ENCODE results near the gene SRD5A3.

SRD5A3 gene

DNA sequence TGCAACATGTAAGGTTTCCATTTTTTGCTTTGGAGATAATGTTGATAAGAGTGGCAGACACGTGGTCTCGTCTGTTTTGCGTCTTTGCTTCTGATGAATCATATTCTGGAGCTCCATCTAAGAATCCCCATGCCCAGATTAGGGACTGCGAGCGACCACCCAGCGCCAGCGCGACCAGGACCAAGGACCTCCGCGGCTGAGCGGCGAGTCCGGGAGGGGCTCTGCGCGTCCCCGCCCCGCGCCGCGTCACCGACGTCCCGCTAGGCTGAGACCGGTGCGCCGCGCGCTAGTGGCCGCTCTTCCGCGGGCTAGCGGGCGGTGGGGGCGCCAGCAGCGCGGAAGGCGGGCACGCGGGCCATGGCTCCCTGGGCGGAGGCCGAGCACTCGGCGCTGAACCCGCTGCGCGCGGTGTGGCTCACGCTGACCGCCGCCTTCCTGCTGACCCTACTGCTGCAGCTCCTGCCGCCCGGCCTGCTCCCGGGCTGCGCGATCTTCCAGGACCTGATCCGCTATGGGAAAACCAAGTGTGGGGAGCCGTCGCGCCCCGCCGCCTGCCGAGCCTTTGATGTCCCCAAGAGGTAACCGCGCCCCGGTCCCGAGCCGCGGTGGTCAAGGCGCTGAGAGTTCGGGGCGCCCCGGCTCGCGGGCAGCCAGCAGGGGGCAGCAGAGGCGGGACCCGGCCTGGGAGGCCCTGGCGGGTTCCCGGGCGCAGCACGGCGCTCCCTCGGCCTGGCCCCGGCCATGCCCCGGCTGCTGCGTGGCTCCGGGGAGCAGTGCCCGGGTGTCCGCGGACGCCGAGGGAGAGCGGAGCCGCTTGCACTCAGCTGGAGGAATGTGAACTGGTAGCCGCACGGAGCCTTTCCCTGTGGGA, at the start of gene SRD5A3:
Gene SRD5A3, plus strand, starts transcription at position 263 of the 871 bp plus-strand sequence. Its CDS starts 95 bp downstream, at position 358.
- DNase-seq: peak; percentile 48

- no peak for DNase-seq
Observed at GRCh38 chr4:55297346-55297745, 48.7 kb upstream of the SRD5A3 start.

GRCh38 chr4:55303760-55304165, 42.3 kb upstream of the SRD5A3 start:
- DNase-seq: no peak

DNA sequence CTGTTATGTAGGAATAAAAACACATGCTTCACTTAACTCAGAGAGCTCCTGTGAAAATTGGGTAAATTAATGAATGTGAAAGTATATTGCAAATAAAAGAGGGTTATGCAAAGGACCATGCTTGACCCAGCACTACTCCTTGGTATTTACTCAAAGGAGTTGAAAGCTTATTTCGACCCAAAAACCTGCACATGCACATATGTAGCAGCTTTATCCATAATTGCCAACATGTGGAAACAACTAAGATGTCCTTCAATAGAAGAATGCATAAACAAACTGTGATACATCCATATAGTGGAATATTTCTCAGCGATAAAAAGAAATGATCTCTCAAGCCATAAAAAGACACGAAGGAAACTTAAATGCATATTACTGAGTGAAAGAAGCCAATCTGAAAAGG, 41.7 kb upstream of the SRD5A3 start:
- no peak for DNase-seq

GRCh38 chr4:55308071-55308470, 38.0 kb upstream of the SRD5A3 start:
- DNase-seq: no peak

DNA sequence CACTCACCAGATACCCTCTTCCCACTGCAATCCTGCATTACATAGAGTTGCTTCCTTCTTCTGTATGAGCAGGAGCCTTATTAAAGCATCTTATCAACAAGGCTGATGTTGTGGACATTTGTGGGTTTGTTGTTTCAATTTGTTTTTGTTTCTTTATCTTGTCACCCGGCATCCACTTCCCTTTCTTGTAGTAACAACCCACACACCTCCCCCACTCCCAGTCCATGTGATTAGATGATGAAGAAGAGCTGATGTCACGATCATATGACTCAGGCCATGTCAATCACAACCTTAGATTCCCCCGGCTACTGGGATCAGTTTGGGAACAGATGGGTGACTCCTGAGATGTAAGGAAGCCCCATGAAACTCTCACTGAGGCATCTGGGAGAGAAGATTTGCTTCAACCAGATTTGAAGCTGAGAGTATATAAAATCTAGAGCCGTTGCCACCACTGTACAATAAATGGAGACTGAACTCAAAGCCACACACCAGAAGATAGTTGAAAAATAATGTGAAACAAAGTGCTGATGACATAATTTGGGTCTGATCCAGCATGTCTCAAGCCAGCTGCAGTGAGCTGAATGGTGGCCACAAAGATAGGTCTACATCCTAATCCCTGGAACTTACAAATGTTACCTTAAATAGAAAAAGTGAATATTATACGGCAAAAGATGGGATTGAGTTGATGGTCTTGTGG, 34.1 kb upstream of the SRD5A3 start:
- DNase-seq: no peak

- DNase-seq: no peak
Observed at GRCh38 chr4:55312489-55313101, 33.4 kb upstream of the SRD5A3 start.

- no peak for DNase-seq
Observed at GRCh38 chr4:55314141-55314820, 31.8 kb upstream of the SRD5A3 start.

GRCh38 chr4:55318175-55319129, 27.6 kb upstream of the SRD5A3 start:
- no peak for DNase-seq

DNA sequence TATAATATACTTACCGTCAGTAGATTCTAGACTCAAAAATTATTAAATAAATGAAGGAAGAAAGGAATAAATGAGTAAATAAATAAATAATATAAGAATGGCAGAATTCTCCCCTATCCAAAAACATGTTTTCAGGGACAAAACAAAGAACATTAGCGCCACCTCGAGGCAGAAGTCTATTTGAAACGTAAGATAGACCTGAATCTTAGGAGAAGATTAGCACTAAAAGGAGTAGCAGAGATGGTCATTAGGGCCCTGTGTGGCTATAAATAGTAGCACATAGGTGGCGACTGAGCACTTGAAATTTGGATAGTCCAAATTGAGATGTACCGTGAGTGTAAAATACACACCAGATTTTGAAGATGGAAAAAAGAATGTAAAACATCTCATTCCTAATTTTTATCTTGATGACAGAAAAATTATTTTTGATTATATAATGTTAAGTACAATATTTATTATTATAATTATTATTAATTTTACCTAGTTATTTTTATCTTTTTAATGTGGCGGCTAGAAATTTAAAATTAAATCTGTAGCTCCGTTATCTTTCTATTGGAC, 24.3 kb upstream of the SRD5A3 start:
- no peak for DNase-seq

- no peak for DNase-seq
Observed at GRCh38 chr4:55323375-55323774, 22.7 kb upstream of the SRD5A3 start.

GRCh38 chr4:55326629-55327028, 19.4 kb upstream of the SRD5A3 start:
- no peak for DNase-seq

GRCh38 chr4:55329012-55329411, 17.0 kb upstream of the SRD5A3 start:
- DNase-seq: no peak

GRCh38 chr4:55330241-55330640, 15.8 kb upstream of the SRD5A3 start:
- DNase-seq: no peak

- no peak for DNase-seq
Observed at GRCh38 chr4:55336138-55337034, 9.7 kb upstream of the SRD5A3 start.

GRCh38 chr4:55337944-55338343, 8.1 kb upstream of the SRD5A3 start:
- no peak for DNase-seq

DNA sequence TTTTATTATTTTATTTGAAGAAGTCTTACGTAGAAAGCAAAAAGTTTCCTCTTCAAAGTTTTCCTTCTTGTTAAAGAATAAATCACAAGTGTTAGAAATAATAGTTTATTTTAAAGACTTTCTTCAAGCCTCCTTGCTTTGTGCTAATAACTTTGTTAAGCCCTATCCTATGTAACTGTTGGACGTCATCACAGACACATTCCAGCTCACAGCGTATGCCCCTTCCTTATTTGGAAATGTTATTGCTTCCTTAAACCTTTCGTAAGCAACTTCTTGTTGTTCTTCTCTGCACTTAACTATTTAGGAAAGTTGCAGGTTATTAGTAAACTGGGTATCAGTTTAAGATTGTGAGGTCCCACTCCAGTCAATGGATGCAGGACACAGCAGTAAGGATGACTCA, 7.6 kb upstream of the SRD5A3 start:
- no peak for DNase-seq

DNA sequence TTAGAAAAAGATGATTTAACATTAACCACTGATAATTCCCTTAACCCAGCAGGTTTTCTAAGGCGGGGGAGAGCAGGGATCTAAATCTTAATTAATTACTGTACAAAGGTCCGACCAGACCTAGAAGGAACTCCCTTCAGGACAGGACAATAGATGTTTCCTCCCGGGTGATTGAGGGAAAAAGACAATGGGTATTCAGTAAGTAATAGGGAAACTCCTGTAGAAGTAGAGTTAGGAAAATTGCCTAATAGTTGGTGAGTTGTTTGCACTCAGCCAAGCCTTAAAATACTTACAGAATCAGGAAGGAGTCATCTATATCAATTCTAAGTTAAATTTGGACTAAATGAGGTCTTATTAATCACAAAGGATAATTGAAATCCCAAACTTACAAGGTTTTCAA, 5.8 kb upstream of the SRD5A3 start:
- DNase-seq: no peak

- DNase-seq: no peak
Observed at GRCh38 chr4:55343887-55344286, 2.2 kb upstream of the SRD5A3 start.

GRCh38 chr4:55345054-55345453, 988 bp upstream of the SRD5A3 start:
- no peak for DNase-seq

DNA sequence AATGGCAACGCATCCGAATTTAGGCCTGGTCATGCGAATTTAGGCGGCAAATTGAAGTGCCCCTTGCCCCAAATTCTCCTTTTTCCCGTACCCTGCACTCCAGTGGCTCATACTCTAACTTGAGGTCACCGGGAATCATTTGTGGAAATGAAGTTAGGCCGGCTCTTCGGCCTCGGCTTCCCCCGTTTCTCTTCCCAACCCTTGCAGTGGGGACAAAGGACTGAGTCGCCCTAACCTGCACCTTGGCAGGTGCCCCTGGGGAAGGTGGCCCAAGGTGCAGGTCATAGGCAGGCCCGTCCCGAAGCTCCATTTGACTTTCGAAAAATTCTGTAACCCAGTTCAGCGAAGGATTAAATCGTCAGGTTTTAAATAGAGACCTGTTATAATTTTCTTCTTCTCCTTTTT, 811 bp downstream of the SRD5A3 start:
- no peak for DNase-seq

Data from GOT3 (cell line).